Aorta (tissue), 5 donors: ENCODE data around the gene AFM. TPM values are rescaled to one million over a fixed set of nuclear protein-coding genes. Genes with fewer than 3 reads are reported as not detected.

Source experiments
- ATAC-seq: fragments of 200-7000 bp; cut with Tn5 transposase; one replicate; pipeline ENCODE4 v1.9.1; 2022; ENCODE audit warnings: moderate library complexity; ENCODE audit not compliant: low FRiP score
- DNase-seq, 2 donors: peaks; one replicate each; pipeline ENCODE4 v3.0.0-alpha.2; 2020
- H3K27ac ChIP-seq, 2 donors: one replicate each; pipeline ENCODE4 v1.5.1; 2013; ENCODE audit warnings: low read length in 2 of 2, mild to moderate bottlenecking in 2 of 2, moderate library complexity in 2 of 2, control low read depth in 1 of 2, inconsistent platforms in 1 of 2, low read depth in 1 of 2
- H3K27me3 ChIP-seq, 2 donors: one replicate each; pipeline ENCODE4 v1.6.1; 2013; ENCODE audit warnings: control low read depth in 1 of 2, low read length in 1 of 2, mild to moderate bottlenecking in 1 of 2, moderate library complexity in 1 of 2; ENCODE audit not compliant: insufficient read depth in 2 of 2, control insufficient read depth in 1 of 2
- H3K36me3 ChIP-seq, 2 donors: one replicate each; pipeline ENCODE4 v1.6.1; 2013; ENCODE audit warnings: control low read depth in 1 of 2, low read length in 1 of 2, mild to moderate bottlenecking in 1 of 2; ENCODE audit not compliant: insufficient read depth in 2 of 2, control insufficient read depth in 1 of 2
- H3K4me1 ChIP-seq, 2 donors: one replicate each; pipeline ENCODE4 v1.6.1; 2013; ENCODE audit warnings: low read length in 2 of 2, control low read depth in 1 of 2, mild to moderate bottlenecking in 1 of 2, moderate library complexity in 1 of 2; ENCODE audit not compliant: insufficient read depth in 2 of 2, control insufficient read depth in 1 of 2
- H3K4me3 ChIP-seq, 2 donors: one replicate each; pipeline ENCODE4 v1.5.1; 2013; ENCODE audit warnings: low read length in 2 of 2, control low read depth in 1 of 2, mild to moderate bottlenecking in 1 of 2
- H3K9me3 ChIP-seq: one replicate; pipeline ENCODE4 v1.6.1; 2013; ENCODE audit warnings: mild to moderate bottlenecking, low read length; ENCODE audit not compliant: control insufficient read depth
- WGBS, 2 donors: extraction: QIAGEN DNeasy Blood & Tissue Kit; methylation state at CpG; one replicate each; pipeline ENCODE4 v1.1.7; 2013; 5-methylcytosine and 5-hydroxymethylcytosine counted together
- intact Hi-C, 2 donors: fragments of 100-400 bp; cut with DNase I; formaldehyde crosslinking; loops; one replicate each; pipeline versions ENCODE4 v1.14.2 to v1.15.0; 2022
- long read RNA-seq, 2 donors: library from polyadenylated mRNA; unstranded; transcript quantifications; one replicate each; pipeline ENCODE4 v2.0.0, GENCODE V29; 2020 to 2021
- polyA plus RNA-seq, 2 donors: library from polyadenylated mRNA; stranded (reverse); fragments of 200-250 nt; gene quantifications; one replicate each; pipeline ENCODE4 v1.2.3, GENCODE V29; 2013
- total RNA-seq, 2 donors: library from RNA; stranded (reverse); fragmentation: NEBNext Ultra II Directional; extraction: Animal tissue kit (Norgen Biotek cat#: 25700); gene quantifications; one replicate each; pipeline ENCODE4 v1.2.1, GENCODE V29; 2021
- donor health status: healthy with polysubstance abuse.
- donor health status: Bipolar disorder and iron deficiency.
- donor health status: DM: no; HTN: no; CAD: no.
- donor health status: DM: no; HTN: no; CAD: no.
- donor health status: DM: yes; HTN: yes; CAD: no.

The AFM gene
- total RNA-seq (not detected), polyA plus RNA-seq (not detected)
- long read RNA-seq, donor 1 = 0 reads
- long read RNA-seq, donor 2 = 0 reads

- H3K36me3 ChIP-seq = no peaks in the 10 kb centered on the region
- H3K27ac ChIP-seq = no peak within 1 kb of the TSS
- intact Hi-C loops = no loop called here
- H3K4me3 ChIP-seq = no peak within 1 kb of the TSS
- H3K4me1 ChIP-seq = no peaks in the 10 kb centered on the region
- WGBS, 2 donors = 41 to 46% methylated on average over 2 of the region's 2 CpGs
- no peak for DNase-seq
- H3K9me3 ChIP-seq = no peaks in the 10 kb centered on the region
- ATAC-seq = no peak
- no peaks in the 10 kb centered on the region for H3K27me3 ChIP-seq
Observed at GRCh38 chr4:73481358-73481757, at the start of gene AFM. TSS of gene AFM (plus strand) at chr4:73481745. CDS start at chr4:73481776, 31 bp downstream.

- no peak for DNase-seq
- WGBS, 2 donors = 13 to 16% methylated on average over 1 of the region's 1 CpG
Observed at GRCh38 chr4:73431813-73432168, 49.8 kb upstream of the AFM start.

GRCh38 chr4:73432169-73433000 is 49.2 kb upstream of the AFM start:
- peaks cover 0 to 1% of the 10 kb centered on the region in 2 donors for H3K27me3 ChIP-seq
- intact Hi-C loops = no loop called here
- DNase-seq = no peak

More at GRCh38 chr4:73431813-73432168, 49.8 kb upstream of the AFM start:
- Histone ChIP-seq H3K27me3 (peaks cover 0 to 1% of the 10 kb centered on the region in 2 donors), H3K9me3 (no peaks in the 10 kb centered on the region), H3K4me1 (no peaks in the 10 kb centered on the region), H3K27ac (no peak overlapping the region), H3K4me3 (no peak overlapping the region), H3K36me3 (no peaks in the 10 kb centered on the region)
- intact Hi-C loops = no loop called here
- no peak for ATAC-seq

GRCh38 chr4:73433140-73433539 is 48.4 kb upstream of the AFM start:
- H3K4me3 ChIP-seq = no peak overlapping the region
- H3K27ac ChIP-seq = no peak overlapping the region
- WGBS, 2 donors = 70 to 85% methylated on average over 2 of the region's 2 CpGs
- intact Hi-C loops = no loop called here
- H3K36me3 ChIP-seq = no peaks in the 10 kb centered on the region
- DNase-seq = no peak
- no peaks in the 10 kb centered on the region for H3K9me3 ChIP-seq
- H3K4me1 ChIP-seq = no peaks in the 10 kb centered on the region
- ATAC-seq = no peak
- H3K27me3 ChIP-seq = peaks cover 0 to 1% of the 10 kb centered on the region in 2 donors

More at GRCh38 chr4:73432169-73433000, 49.2 kb upstream of the AFM start:
- Histone ChIP-seq H3K4me1 (no peaks in the 10 kb centered on the region), H3K27ac (no peak overlapping the region), H3K9me3 (no peaks in the 10 kb centered on the region), H3K36me3 (no peaks in the 10 kb centered on the region), H3K4me3 (no peak overlapping the region)
- no peak for ATAC-seq
- 44 to 55% methylated on average over 5 of the region's 5 CpGs for WGBS, 2 donors

- Histone ChIP-seq H3K4me3 (no peak overlapping the region), H3K27ac (no peak overlapping the region), H3K9me3 (no peaks in the 10 kb centered on the region), H3K36me3 (no peaks in the 10 kb centered on the region), H3K27me3 (no peaks in the 10 kb centered on the region), H3K4me1 (no peaks in the 10 kb centered on the region)
- no peak for DNase-seq
- no peak for ATAC-seq
- intact Hi-C loops = no loop called here
- WGBS, 2 donors = 37 to 40% methylated on average over 3 of the region's 3 CpGs
Observed at GRCh38 chr4:73434311-73434710, 47.2 kb upstream of the AFM start.

GRCh38 chr4:73435984-73436383 is 45.6 kb upstream of the AFM start, which contains the start of gene AFP:
TSS of gene AFP (plus strand) at chr4:73436221. CDS start at chr4:73436263, 42 bp downstream.
- Histone ChIP-seq H3K9me3 (no peaks in the 10 kb centered on the region), H3K27me3 (no peaks in the 10 kb centered on the region), H3K36me3 (no peaks in the 10 kb centered on the region), H3K4me1 (no peaks in the 10 kb centered on the region), H3K4me3 (no peak within 1 kb of the TSS), H3K27ac (no peak within 1 kb of the TSS)
- WGBS, 2 donors = 87 to 89% methylated on average over 1 of the region's 1 CpG
- intact Hi-C loops = no loop called here
- ATAC-seq (no peak), DNase-seq (no peak)

- Histone ChIP-seq H3K36me3 (no peaks in the 10 kb centered on the region), H3K4me1 (no peaks in the 10 kb centered on the region), H3K4me3 (no peak overlapping the region), H3K9me3 (no peaks in the 10 kb centered on the region), H3K27ac (no peak overlapping the region), H3K27me3 (no peaks in the 10 kb centered on the region)
- ATAC-seq = no peak
- DNase-seq = no peak
- WGBS, 2 donors = 40 to 42% methylated on average over 3 of the region's 3 CpGs
- intact Hi-C loops = no loop called here
Observed at GRCh38 chr4:73436674-73437557, 44.6 kb upstream of the AFM start.

GRCh38 chr4:73437558-73437956 is 44.0 kb upstream of the AFM start:
- DNase-seq = no peak
- ATAC-seq = no peak
- H3K36me3 ChIP-seq = no peaks in the 10 kb centered on the region
- no peaks in the 10 kb centered on the region for H3K4me1 ChIP-seq
- intact Hi-C loops = no loop called here
- no peaks in the 10 kb centered on the region for H3K27me3 ChIP-seq
- no peaks in the 10 kb centered on the region for H3K9me3 ChIP-seq
- no peak overlapping the region for H3K4me3 ChIP-seq
- no peak overlapping the region for H3K27ac ChIP-seq
